ENCODE results near the gene ANK3.

- TF ChIP-seq CTCF (IDR thresholded peaks at IDR 0.05; ENCODE audit: low read depth, low read length) = no peak
- no peak for TF ChIP-seq POLR2A (IDR thresholded peaks at IDR 0.05; ENCODE audit: extremely low read depth, insufficient read length)
- no peak for TF ChIP-seq MYC (IDR thresholded peaks at IDR 0.05; ENCODE audit: low read depth, low read length)
Observed at GRCh38 chr10:59995862-59996261, 393.8 kb downstream of the ANK3 start.
